Ishikawa (cell line): ENCODE data around the gene PIK3CD.

Experiments
- CEBPB ChIP-seq: IDR thresholded peaks from 2 replicates; pipeline ENCODE4 v1.6.1; 2012
- CREB1 ChIP-seq: IDR thresholded peaks from 2 replicates; pipeline ENCODE4 v1.6.1; 2012; ENCODE audit warnings: low read depth
- EGR1 ChIP-seq: IDR thresholded peaks from 2 replicates; pipeline ENCODE4 v1.6.1; 2012
- EP300 ChIP-seq: IDR thresholded peaks from 2 replicates; pipeline ENCODE4 v1.6.1; 2012; ENCODE audit warnings: borderline replicate concordance
- FOXM1 ChIP-seq: IDR thresholded peaks from 2 replicates; pipeline ENCODE4 v1.6.1; 2012; ENCODE audit warnings: low read depth, borderline replicate concordance
- NFIC ChIP-seq: IDR thresholded peaks from 2 replicates; pipeline ENCODE4 v1.6.1; 2012
- RAD21 ChIP-seq: IDR thresholded peaks from 2 replicates; pipeline ENCODE4 v1.6.1; 2012; ENCODE audit warnings: low read depth
- REST ChIP-seq: IDR thresholded peaks from 2 replicates; pipeline ENCODE4 v1.6.1; 2012; ENCODE audit warnings: low read depth, mild to moderate bottlenecking
- TAF1 ChIP-seq: IDR thresholded peaks from 2 replicates; pipeline ENCODE4 v1.6.1; 2012; ENCODE audit warnings: low read depth, mild to moderate bottlenecking
- TCF12 ChIP-seq: IDR thresholded peaks from 2 replicates; pipeline ENCODE4 v1.6.1; 2012; ENCODE audit warnings: low read depth
- TEAD4 ChIP-seq: IDR thresholded peaks from 2 replicates; pipeline ENCODE4 v1.6.1; 2012
- YY1 ChIP-seq: IDR thresholded peaks from 2 replicates; pipeline ENCODE4 v1.6.1; 2012; ENCODE audit warnings: low read depth
- ZBTB7A ChIP-seq: IDR thresholded peaks from 2 replicates; pipeline ENCODE4 v1.6.1; 2012; ENCODE audit warnings: low read depth
- TF ChIP-seq, protein P1 (sequence below): IDR thresholded peaks from 2 replicates; pipeline ENCODE4 v1.6.1; 2012
- TF ChIP-seq, protein P2 (sequence below): IDR thresholded peaks from 2 replicates; pipeline ENCODE4 v1.6.1; 2012

Gene PIK3CD

GRCh38 chr1:9643351-9644256, 7.9 kb upstream of the PIK3CD start:
- TF ChIP-seq FOXM1 (no peak), TCF12 (no peak)

- TF ChIP-seq, protein P1, sequence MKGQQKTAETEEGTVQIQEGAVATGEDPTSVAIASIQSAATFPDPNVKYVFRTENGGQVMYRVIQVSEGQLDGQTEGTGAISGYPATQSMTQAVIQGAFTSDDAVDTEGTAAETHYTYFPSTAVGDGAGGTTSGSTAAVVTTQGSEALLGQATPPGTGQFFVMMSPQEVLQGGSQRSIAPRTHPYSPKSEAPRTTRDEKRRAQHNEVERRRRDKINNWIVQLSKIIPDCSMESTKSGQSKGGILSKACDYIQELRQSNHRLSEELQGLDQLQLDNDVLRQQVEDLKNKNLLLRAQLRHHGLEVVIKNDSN: no peak
- no peak for TF ChIP-seq EGR1
- TF ChIP-seq ZBTB7A: no peak
- no peak for TF ChIP-seq YY1
- TF ChIP-seq, protein P2, sequence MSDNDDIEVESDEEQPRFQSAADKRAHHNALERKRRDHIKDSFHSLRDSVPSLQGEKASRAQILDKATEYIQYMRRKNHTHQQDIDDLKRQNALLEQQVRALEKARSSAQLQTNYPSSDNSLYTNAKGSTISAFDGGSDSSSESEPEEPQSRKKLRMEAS: no peak
- no peak for TF ChIP-seq TCF12
- no peak for TF ChIP-seq CEBPB
- TF ChIP-seq NFIC: no peak
- TF ChIP-seq REST: no peak
- no peak for TF ChIP-seq EP300
- no peak for TF ChIP-seq CREB1
- TF ChIP-seq RAD21: no peak
- TF ChIP-seq TEAD4: no peak
- no peak for TF ChIP-seq TAF1
- no peak for TF ChIP-seq FOXM1
These were observed 5.5 kb upstream of the PIK3CD start for GRCh38 chr1:9646037-9646436.

- TF ChIP-seq YY1 (no peak), CEBPB (no peak), TCF12 (no peak), FOXM1 (no peak), CREB1 (no peak), TEAD4 (no peak), EP300 (no peak), EGR1 (no peak), RAD21 (no peak), ZBTB7A (no peak), TAF1 (no peak), NFIC (no peak)
- TF ChIP-seq, protein P1: no peak
- TF ChIP-seq, protein P2: no peak
These were observed 3.4 kb upstream of the PIK3CD start for GRCh38 chr1:9648171-9648570.

- TF ChIP-seq ZBTB7A (no peak), TAF1 (no peak), YY1 (no peak), CEBPB (no peak), FOXM1 (no peak), EP300 (no peak), RAD21 (no peak), TEAD4 (no peak)
These were observed 1.8 kb upstream of the PIK3CD start for GRCh38 chr1:9649769-9650168.

GRCh38 chr1:9651220-9651564, 339 bp upstream of the PIK3CD start:
- TF ChIP-seq, protein P1: no peak
- TF ChIP-seq CREB1 (no peak), REST (no peak), TEAD4 (no peak), TCF12 (no peak), EP300 (no peak)
